GM04503 (cell line): ENCODE results near the gene OR8H3.
"Not testable (repeated sequence)": the region's sequence is repeated elsewhere in the genome, so short reads cannot be mapped to it uniquely, and the experiment has no call there.

Source experiments
- DNase-seq: peaks from one replicate; pipeline ENCODE4 v3.0.0-alpha.2; 2012; ENCODE audit warnings: low read depth

The OR8H3 gene, protein sequence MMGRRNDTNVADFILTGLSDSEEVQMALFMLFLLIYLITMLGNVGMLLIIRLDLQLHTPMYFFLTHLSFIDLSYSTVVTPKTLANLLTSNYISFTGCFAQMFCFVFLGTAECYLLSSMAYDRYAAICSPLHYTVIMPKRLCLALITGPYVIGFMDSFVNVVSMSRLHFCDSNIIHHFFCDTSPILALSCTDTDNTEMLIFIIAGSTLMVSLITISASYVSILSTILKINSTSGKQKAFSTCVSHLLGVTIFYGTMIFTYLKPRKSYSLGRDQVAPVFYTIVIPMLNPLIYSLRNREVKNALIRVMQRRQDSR

DNA sequence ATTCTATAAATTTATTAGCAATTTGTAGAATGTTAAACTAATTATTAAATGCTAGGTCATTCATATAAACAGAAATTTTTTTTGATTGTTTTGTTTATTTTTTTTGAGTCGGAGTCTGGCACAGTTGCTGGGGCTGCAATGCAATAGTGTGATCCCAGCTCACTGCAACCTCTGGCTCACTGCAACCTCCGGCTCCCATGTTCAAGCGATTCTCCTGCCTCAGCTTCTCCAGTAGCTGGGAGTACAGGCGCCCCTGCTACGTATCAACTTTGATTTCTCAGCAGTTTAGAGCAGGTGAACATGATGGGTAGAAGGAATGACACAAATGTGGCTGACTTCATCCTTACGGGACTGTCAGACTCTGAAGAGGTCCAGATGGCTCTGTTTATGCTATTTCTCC, at the start of gene OR8H3:
Gene OR8H3, plus strand, starts transcription at position 301 of the 400 bp plus-strand sequence. Its CDS starts 0 bp downstream, at position 301.
- DNase-seq, result no peak

DNA sequence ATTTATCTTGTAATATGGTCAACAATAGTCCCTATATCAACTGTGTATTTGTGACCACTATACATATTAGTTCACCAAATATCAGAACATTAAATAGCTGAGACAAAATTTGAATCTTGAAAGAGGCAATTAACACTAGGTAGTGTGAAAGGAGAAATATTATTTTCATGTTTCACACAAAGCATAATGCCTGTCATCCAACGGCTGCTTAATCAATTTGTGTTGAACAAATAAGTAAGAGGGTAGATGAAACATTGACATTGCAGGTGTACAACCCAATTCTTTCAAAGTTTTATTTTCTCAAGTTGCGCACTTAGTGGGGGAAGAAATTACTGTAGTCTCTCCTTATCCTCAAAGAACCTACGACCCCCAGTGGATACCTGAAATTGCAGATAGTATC, 32.5 kb upstream of the OR8H3 start:
- DNase-seq, result no peak

DNA sequence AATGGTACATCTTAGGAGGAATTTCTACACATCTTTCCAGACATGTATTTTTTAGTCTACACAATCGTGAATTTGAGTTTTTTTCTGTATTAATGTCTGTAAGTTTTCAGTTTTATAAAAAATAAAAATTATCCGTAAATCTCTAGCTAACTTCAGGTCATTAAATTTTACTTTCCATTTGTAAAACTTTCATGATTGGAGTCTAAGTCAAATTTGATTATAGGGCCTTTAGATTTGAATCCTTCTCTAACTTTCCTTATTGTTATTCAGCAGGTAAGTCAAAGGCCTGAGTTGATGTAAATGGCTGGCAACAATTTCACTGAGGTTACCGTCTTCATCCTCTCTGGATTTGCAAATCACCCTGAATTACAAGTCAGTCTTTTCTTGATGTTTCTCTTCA, 29.2 kb upstream of the OR8H3 start, which contains the start of gene OR8I2:
Gene OR8I2, plus strand, starts transcription at position 301 of the 400 bp plus-strand sequence. Its CDS starts 0 bp downstream, at position 301.
- no peak for DNase-seq

DNA sequence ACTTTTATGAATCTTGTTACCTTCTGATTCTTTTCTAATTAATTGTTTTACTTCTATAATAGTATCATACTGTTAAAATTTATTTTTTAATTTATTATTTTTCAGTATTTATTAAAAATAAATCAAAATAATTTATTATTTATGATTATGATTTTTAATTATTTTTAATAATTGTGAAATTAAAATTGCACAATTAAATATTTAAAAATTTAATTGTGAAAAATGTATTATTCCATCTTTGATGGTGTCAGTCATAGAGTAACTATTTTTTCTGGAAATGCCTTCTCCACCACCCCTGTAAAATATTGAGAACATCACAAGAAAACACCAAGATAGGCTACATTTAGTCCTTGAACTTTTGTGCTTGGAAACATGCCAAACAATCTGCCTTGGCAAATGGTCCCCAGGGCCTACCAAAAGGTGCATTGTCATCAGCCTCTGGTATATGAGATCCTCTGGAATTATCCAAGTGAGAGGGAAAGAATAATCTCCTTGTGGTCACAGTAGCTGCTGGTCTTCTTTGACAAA, 18.9 kb upstream of the OR8H3 start, which contains the start of gene OR8H2:
Gene OR8H2, plus strand, starts transcription at position 478 of the 528 bp plus-strand sequence. CDS start 1,356 bp downstream, outside the sequence.
- no peak for DNase-seq

DNA sequence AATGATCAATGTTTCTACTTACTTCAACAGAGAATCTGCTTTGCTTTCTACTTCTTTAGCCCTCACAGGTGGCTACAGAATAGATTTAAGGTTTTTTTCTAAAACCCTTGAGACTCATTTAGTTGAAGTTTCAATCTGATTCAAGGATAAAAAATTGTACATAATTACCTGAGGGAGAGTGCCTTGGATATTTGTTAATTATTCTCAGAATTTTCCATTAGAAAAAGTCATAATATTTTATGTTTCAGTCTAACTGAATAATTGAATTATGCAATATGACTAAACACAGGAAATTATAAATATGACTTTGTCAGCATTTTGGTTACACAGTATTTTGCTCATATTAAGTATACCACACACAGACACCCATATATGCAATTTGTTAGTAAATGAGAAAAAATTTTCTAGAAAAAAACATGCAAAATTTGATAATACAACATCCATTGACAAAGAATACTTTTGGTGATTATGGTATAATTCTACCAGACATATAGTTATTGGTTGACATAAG, 18.0 kb downstream of the OR8H3 start, which contains the start of gene OR8J3:
Gene OR8J3, minus strand, starts transcription at position 51 of the 511 bp plus-strand sequence. CDS start 2,483 bp downstream, outside the sequence.
- no peak for DNase-seq

DNA sequence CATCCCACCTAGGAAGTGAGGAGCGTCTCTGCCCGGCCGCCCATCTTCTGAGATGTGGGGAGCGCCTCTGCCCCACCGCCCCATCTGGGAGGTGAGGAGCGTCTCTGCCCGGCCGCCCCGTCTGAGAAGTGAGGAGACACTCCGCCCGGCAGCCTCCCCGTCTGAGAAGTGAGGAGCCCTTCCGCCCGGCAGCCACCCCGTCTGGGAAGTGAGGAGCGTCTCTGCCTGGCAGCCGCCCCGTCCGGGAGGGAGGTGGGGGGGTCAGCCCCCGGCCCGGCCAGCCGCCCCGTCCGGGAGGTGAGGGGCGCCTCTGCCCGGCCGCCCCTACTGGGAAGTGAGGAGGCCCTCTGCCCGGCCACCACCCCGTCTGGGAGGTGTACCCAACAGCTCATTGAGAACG, 21.5 kb downstream of the OR8H3 start:
- DNase-seq, result not testable (repeated sequence)

DNA sequence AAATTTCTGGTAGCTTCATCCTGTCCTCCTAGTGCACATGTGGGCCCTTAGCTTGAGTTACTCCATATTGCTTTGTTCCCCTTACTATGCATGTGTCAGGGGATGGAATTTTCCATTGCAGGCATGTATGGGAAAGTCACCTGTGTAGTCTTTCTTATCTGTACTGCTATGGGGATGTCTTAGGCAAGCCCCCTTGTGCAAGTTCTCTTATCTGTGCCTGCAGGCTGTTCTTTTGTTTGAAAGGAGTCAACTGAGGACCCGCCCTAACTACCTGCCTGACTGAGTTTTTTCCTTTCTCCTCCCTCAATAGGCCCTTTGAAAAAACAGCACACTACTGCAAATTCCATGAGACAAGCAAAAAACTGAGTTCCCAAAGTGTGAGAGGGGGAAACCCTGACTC, 29.2 kb downstream of the OR8H3 start:
- DNase-seq, result no peak

DNA sequence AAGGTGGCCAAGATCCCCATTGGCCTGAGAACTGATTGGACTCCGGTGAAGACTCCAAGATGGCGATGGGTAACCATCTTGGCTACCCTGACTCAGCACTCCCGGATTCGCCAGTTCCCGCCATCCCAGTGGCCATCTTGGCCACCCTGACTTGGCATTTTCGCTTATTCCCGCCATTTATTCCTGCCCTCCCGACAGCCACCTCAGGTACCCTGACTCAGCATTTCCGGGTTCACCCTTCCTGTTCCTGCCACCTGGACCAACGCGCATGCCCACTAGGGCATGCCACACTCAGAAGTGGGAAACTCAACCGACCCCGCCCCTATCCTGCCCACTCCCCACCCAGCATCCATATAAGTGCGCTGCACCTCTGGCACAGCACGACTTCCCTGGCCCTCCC, 30.2 kb downstream of the OR8H3 start:
- DNase-seq, result no peak

DNA sequence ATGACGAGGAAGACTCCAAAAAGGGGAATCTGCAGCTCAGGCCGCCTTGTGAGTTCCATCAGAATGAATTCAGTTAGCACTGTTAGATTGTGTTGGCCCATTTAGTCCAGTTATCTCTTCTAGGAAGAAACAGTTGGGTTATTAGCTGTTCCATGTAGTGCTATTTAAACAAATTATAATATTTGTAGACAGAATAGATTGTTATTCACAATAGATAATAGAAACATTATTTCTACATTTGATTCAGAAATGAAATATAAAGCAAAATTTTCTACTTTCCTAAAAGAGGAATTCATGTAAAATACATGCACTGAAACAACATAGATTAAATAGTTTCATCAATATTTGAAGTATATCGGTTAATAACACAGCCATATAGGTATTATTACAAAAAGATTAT, 38.0 kb downstream of the OR8H3 start, which contains the start of gene OR8K5:
Gene OR8K5, minus strand, starts transcription at position 101 of the 400 bp plus-strand sequence. Its CDS starts 0 bp downstream, at position 101.
- DNase-seq, result no peak

DNA sequence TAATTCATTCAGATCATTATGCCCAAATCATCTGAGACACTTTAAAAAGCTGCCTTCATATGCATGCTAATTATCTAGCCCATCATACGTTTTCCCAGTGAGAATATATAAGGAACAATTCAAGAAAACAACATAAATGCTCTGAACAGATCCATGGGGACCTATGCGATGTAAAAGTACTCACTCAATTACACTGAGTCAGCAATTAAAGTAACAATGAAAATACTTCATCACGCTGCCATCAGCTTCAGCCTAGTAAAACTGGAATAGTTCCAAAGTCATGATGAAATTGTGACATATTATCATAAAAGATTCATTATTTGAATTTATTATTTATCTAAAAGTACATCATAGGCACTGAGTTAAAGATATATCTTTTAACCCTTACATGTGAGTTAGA, 41.6 kb downstream of the OR8H3 start:
- no peak for DNase-seq

DNA sequence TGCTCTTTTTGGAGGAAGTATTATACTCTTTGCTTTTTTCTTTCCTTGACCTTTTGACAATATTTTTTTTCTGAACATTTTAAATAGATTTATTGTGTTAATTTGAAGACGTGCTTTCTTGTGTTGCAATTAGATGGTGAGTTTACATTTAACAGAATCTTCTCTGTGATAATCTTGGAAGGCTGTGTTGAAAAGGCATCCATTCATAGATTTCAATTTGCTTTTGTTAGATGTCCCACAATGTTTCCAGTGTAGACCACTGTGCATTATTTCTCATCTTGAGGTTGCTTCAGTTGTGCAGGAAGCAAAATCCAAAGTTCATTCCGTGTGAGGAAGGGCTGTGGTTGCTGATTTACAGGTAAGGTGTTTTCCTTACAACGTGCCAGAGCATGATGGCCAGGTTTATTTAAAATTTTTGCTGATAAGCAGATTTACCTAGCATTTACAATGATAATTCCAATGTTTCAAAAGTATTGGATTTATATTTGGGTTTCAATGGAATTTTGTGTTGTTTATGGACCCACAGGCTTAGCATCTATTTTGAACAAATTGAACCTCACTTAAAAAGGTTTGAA, 50.2 kb downstream of the OR8H3 start:
- no peak for DNase-seq
